Ishikawa (cell line): ENCODE data around the gene KLHL33.

ENCODE experiments used
- CEBPB ChIP-seq: IDR thresholded peaks from 2 replicates; pipeline ENCODE4 v1.6.1; 2012
- CREB1 ChIP-seq: IDR thresholded peaks from 2 replicates; pipeline ENCODE4 v1.6.1; 2012; ENCODE audit warnings: low read depth
- EGR1 ChIP-seq: IDR thresholded peaks from 2 replicates; pipeline ENCODE4 v1.6.1; 2012
- EP300 ChIP-seq: IDR thresholded peaks from 2 replicates; pipeline ENCODE4 v1.6.1; 2012; ENCODE audit warnings: borderline replicate concordance
- FOXM1 ChIP-seq: IDR thresholded peaks from 2 replicates; pipeline ENCODE4 v1.6.1; 2012; ENCODE audit warnings: low read depth, borderline replicate concordance
- MAX ChIP-seq: IDR thresholded peaks from 2 replicates; pipeline ENCODE4 v1.6.1; 2012
- NFIC ChIP-seq: IDR thresholded peaks from 2 replicates; pipeline ENCODE4 v1.6.1; 2012
- RAD21 ChIP-seq: IDR thresholded peaks from 2 replicates; pipeline ENCODE4 v1.6.1; 2012; ENCODE audit warnings: low read depth
- TAF1 ChIP-seq: IDR thresholded peaks from 2 replicates; pipeline ENCODE4 v1.6.1; 2012; ENCODE audit warnings: low read depth, mild to moderate bottlenecking
- TCF12 ChIP-seq: IDR thresholded peaks from 2 replicates; pipeline ENCODE4 v1.6.1; 2012; ENCODE audit warnings: low read depth
- TEAD4 ChIP-seq: IDR thresholded peaks from 2 replicates; pipeline ENCODE4 v1.6.1; 2012
- YY1 ChIP-seq: IDR thresholded peaks from 2 replicates; pipeline ENCODE4 v1.6.1; 2012; ENCODE audit warnings: low read depth
- ZBTB7A ChIP-seq: IDR thresholded peaks from 2 replicates; pipeline ENCODE4 v1.6.1; 2012; ENCODE audit warnings: low read depth
- TF ChIP-seq, protein P1 (sequence below): IDR thresholded peaks from 2 replicates; pipeline ENCODE4 v1.6.1; 2012
- TF ChIP-seq, protein P2 (sequence below): IDR thresholded peaks from 2 replicates; pipeline ENCODE4 v1.6.1; 2012; ENCODE audit warnings: low read depth, mild to moderate bottlenecking

KLHL33 gene

GRCh38 chr14:20421267-20421666 is 14.7 kb downstream of the KLHL33 start:
- TF ChIP-seq YY1 (no peak), EP300 (no peak), TEAD4 (no peak), TAF1 (no peak), NFIC (no peak), FOXM1 (no peak), ZBTB7A (no peak), CREB1 (no peak), CEBPB (no peak), TCF12 (no peak), EGR1 (no peak)
- TF ChIP-seq, protein P1, sequence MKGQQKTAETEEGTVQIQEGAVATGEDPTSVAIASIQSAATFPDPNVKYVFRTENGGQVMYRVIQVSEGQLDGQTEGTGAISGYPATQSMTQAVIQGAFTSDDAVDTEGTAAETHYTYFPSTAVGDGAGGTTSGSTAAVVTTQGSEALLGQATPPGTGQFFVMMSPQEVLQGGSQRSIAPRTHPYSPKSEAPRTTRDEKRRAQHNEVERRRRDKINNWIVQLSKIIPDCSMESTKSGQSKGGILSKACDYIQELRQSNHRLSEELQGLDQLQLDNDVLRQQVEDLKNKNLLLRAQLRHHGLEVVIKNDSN, result no peak

DNA sequence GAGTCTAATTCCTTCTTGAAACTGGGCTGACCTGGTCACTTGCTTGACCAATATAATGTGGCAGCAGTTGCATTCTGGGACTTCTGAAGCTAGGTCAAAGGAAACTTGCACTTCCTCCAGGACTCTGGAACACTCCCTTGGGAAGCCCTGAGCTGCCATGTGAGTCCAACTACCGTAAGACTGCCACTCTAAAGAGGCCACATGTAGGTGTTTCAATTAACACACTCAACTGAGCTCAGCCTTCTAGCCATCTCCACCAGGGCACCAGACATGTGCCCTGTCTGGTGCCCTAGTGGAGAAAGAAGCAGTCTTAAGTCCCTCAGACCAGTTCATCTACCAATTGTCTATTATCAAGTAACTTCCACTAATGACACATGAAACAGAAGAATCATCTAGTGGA is 16.5 kb downstream of the KLHL33 start:
- TF ChIP-seq MAX, result no peak
- no peak for TF ChIP-seq EP300

DNA sequence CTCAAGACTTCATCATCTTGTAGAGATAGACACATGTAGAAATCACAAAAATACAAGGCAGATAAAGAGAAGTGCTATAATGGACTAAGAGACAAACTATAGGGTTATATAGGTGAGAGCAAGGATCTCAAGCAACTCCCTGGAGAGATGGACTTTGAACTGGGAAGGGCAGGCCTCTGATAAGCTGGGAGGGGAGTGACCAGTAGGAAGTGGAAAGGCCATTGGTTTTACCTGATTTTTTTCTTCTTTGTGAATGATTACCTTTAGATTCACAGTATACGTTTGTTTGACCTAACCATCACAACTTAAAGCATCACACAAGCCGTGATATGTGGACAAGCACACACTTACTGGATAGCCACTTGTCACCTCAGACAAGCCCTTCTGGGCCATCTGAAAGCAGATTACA is 17.5 kb downstream of the KLHL33 start:
- TF ChIP-seq TEAD4, result no peak
- no peak for TF ChIP-seq CREB1
- TF ChIP-seq TCF12, result no peak
- TF ChIP-seq YY1, result no peak
- no peak for TF ChIP-seq RAD21
- TF ChIP-seq, protein P2, sequence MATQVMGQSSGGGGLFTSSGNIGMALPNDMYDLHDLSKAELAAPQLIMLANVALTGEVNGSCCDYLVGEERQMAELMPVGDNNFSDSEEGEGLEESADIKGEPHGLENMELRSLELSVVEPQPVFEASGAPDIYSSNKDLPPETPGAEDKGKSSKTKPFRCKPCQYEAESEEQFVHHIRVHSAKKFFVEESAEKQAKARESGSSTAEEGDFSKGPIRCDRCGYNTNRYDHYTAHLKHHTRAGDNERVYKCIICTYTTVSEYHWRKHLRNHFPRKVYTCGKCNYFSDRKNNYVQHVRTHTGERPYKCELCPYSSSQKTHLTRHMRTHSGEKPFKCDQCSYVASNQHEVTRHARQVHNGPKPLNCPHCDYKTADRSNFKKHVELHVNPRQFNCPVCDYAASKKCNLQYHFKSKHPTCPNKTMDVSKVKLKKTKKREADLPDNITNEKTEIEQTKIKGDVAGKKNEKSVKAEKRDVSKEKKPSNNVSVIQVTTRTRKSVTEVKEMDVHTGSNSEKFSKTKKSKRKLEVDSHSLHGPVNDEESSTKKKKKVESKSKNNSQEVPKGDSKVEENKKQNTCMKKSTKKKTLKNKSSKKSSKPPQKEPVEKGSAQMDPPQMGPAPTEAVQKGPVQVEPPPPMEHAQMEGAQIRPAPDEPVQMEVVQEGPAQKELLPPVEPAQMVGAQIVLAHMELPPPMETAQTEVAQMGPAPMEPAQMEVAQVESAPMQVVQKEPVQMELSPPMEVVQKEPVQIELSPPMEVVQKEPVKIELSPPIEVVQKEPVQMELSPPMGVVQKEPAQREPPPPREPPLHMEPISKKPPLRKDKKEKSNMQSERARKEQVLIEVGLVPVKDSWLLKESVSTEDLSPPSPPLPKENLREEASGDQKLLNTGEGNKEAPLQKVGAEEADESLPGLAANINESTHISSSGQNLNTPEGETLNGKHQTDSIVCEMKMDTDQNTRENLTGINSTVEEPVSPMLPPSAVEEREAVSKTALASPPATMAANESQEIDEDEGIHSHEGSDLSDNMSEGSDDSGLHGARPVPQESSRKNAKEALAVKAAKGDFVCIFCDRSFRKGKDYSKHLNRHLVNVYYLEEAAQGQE, result no peak
- TF ChIP-seq, protein P1, result no peak
- TF ChIP-seq ZBTB7A, result no peak
- no peak for TF ChIP-seq NFIC
- TF ChIP-seq FOXM1, result no peak
- no peak for TF ChIP-seq EP300
- no peak for TF ChIP-seq TAF1
- no peak for TF ChIP-seq MAX
- TF ChIP-seq EGR1, result no peak
- TF ChIP-seq CEBPB, result no peak

GRCh38 chr14:20417250-20418186 is 18.4 kb downstream of the KLHL33 start:
- TF ChIP-seq YY1 (no peak), EP300 (no peak), CEBPB (no peak), FOXM1 (no peak), NFIC (no peak), RAD21 (no peak), EGR1 (no peak), TCF12 (no peak), TAF1 (no peak), TEAD4 (no peak), ZBTB7A (no peak), MAX (no peak), CREB1 (no peak)
- TF ChIP-seq, protein P1, result no peak
- TF ChIP-seq, protein P2, result no peak

GRCh38 chr14:20416223-20416622 is 19.7 kb downstream of the KLHL33 start:
- TF ChIP-seq TCF12, result no peak
- no peak for TF ChIP-seq TAF1
- TF ChIP-seq EGR1, result no peak
- TF ChIP-seq, protein P2, result no peak
- TF ChIP-seq MAX, result no peak
- TF ChIP-seq EP300, result no peak
- no peak for TF ChIP-seq NFIC
- no peak for TF ChIP-seq CEBPB
- TF ChIP-seq ZBTB7A, result no peak
- TF ChIP-seq, protein P1, result no peak
- TF ChIP-seq YY1, result no peak
- TF ChIP-seq CREB1, result no peak
- TF ChIP-seq TEAD4, result no peak
- TF ChIP-seq FOXM1, result no peak
